ENCODE results near the gene CSNK1G2. TPM values are rescaled to one million over a fixed set of nuclear protein-coding genes. Genes with fewer than 3 reads are reported as not detected.

The CSNK1G2 gene
- 70.6 and 75.2 TPM in 2 replicates for total RNA-seq
- polyA plus RNA-seq (2012): 70.2 TPM

DNA sequence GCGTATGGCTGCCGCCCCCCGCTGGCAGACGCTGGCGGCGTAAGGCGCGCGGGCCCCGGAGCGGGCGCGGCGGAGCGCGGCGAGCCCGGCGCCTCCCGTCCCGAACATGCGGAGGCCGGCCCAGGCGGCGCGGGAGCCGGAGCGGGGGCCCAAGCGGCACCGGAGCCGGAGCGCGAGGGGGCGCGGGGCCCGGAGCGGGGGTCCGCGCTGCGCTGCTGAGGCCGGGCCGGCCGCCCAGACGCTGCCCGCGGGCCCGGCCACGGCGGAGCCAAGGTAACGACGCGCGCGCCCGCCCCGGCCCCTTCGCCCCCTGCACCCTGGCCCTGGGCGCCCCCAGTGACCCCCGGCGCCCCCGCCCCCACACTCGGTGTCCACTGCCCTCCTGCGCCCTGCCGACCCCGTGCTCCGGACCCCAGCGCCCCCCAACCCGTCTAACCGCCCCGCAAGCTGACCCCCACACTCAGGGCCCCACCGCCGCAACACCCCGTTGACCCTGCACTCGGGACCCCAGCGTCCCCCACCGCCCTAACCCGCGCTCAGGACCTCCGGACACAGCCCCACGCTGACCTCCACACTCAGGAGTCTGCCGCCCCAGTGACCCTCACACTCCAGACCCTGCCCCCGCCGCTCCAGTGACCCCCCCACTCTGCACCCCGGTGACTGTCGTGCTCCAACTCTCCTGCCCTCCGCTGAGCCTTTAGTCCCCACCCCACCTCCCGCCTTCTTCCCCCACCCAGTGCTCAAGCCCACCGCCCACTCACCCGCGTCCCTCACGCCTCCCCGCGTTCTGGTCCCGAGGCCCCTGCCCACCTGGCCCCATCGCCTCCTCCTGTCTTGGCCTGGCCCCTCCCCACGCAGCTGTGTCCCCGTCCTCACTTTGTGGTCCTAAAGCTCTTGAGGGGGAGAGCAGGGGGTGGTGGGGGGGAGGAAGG is at the start of gene CSNK1G2:
CSNK1G2 (plus strand) TSS at position 27 of the 932 bp plus-strand sequence. CDS start 28,601 bp downstream, outside the sequence.
- no peak for DNase-seq (ENCODE audit: low read depth)

DNA sequence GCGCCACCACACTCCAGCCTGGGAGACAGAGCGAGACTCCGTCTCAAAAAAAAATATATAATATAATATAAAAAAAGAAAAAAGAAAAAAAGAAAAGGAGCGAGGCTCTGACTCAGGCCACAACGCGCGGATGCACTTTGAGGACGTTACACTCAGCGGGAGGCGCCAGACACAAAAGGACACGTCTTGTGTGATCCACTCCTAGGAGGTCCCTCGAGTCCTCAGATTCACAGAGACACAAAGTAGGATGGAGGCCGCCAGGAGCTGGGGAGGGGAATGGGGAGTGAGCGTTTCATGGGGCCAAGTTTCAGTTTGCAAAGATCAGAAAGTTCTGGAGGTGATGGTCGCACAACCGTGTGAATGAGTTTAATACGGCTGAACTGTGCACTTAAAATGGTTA is 47.2 kb upstream of the CSNK1G2 start:
- no peak for DNase-seq (ENCODE audit: low read depth)

DNA sequence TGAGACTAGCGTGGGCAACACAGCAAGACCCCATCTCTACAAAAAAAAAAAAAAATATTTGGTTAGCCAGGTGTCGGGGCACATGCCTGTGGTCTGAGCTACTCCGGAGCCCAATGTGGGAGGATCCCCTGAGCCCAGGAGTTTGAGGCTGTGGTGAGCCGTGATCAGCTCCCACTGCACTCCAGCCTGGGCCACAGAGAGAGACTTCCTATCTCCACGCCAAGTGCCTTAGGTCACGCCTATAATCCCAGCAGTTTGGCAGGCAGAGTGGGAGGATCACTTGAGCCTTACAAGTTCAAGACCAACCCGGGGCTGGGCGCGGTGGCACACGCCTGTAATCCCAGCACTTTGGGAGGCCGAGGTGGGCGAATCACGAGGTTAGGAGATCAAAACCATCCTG is 44.5 kb upstream of the CSNK1G2 start:
- DNase-seq (ENCODE audit: low read depth): no peak

DNA sequence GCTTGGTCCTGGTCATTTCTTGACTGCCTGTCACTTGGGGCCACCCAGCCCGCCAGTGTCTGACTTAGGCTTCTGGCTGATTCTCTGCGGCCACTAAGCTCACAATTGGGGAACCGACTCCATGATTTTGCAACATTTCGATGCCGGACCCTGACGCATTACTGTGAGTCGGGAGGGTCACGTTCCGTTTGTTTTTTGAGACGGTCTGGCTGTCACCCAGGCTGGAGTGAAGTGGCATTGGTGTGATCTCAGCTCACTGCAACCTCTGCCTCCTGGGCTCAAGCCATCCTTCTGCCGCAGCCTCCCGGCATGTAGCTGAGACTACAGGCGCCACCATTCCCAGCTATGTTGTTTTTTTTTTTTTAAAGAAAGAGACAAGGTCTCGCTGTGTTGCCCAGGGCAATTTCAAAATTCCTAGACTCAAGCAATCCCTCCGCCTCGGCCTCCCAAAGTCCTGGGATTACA is 39.0 kb upstream of the CSNK1G2 start:
- no peak for DNase-seq (ENCODE audit: low read depth)

DNA sequence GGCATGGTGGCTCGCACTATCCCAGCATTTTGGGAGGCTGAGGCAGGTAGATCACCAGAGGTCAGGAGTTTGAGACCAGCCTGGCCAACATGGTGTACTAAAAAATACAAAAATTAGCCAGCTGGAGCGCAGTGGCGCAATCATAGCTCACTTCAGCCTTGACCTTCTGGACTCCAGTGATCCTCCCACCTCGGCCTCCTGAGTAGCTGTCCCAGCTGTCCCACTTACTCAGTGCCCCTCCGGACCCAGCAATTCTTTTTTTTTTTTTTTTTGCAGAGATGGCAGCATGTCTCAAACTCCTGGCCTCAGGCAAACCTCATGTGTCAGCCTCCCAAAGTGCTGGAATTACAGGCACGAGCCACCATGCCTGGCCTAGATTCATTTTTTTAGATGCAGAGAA is 38.0 kb upstream of the CSNK1G2 start:
- DNase-seq (ENCODE audit: low read depth): no peak

DNA sequence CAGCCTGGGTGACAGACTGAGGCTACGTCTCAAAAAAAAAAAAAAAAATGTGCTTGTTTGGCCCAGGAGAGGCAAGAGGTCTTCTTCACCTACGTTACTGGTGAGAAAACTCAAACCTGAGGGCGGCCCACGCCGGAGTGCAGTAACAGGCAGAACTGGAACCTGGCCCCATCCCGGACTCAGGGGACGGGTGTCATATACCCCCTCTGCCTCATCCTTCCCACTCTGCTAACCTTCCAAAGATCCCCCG is 36.2 kb upstream of the CSNK1G2 start:
- no peak for DNase-seq (ENCODE audit: low read depth)

DNA sequence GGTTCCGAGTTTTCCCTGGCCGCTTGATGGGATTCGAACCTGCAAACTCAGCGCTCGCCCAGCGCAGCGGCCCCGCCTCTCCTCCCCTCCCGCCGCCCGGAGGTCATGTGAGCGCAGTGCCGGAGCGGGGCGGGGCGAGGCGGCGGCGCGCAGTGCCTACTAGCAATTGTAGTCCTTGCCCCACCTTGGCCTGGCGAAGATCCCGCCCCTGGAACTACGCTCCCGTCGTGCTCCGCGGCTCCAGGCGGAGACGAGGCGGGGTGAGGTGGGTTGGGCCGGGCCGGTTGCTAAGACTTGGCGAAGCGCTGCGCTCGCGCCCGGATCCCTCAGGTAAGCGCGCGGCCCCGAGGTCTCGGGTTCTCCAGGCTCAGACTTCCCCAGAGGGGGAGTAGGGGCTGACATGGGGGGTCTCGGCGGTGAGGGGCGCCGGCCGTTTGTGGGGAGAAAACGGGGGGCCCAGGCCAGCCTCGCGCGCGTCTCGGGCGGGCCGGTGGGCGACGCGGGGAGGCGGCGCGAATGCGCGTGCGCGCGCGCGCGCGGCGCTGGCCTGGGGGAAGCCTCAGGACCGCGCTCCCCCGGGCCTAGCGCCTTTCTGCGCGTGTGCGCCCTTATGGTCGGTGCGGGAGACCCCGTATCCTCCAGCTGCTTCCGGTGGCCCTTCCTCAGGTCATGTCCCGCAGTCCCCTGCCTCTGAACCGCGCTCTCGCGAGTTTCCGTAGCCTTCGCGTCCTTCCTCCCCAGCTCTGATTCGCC is 35.7 kb upstream of the CSNK1G2 start, which contains the start of the genes ADAT3 and SCAMP4:
ADAT3 (plus strand) TSS at position 290 of the 753 bp plus-strand sequence. CDS start 6,649 bp downstream, outside the sequence.
SCAMP4 (plus strand) TSS at position 290 of the 753 bp plus-strand sequence. CDS start 9,621 bp downstream, outside the sequence.
- peak; percentile 99 for DNase-seq (ENCODE audit: low read depth)

DNA sequence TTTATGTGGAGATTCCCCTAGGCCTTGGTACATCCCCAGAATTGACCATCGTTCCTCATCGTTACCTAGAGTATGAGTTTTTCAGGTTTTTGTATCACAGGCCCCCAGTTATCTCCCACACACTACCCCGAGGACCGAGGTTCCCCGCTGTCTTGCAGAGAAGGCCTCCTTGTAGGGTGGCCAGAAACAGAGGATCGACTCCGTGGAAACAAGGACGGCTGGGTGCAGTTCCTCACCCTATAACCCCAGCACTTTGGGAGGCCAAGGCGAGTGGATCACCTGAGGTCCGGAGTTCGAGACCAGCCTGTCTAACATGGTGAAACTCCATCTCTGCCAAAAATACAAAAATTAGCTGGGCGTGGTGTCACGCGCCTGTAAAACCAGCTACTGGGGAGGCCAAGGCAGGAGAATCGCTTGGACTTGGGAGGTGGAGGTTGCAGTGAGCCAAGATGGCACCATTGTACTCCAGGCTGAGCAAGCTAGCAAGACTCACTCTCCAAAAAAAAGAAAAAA is 35.1 kb upstream of the CSNK1G2 start:
- no peak for DNase-seq (ENCODE audit: low read depth)

DNA sequence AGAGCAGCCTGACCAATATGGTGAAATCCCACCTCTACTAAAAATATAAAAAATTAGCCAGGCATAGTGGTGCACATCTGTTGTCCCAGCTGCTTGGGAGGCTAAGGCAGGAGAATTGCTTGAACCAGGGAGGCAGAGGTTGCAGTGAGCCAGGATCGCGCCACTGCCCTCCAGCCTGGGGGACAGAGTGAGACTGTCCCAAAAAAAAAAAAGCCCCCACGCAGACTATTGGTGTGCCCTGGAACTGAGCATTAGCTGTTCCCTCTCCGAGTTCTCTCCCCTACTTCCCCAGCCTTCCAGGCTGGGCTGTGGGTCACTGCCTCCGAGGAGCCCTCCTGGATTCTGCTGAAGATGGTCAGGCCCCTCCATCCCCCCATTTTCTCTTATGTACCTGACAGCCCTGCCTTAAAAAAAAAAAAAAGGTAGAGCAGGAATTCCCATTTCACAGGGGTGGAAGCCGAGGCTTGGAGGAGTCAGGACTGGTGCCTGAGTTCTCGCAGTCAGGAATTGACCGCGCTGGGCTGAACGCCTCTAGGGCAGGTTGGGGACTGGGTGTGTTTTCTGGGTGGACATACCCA is 33.9 kb upstream of the CSNK1G2 start:
- DNase-seq (ENCODE audit: low read depth): no peak

DNA sequence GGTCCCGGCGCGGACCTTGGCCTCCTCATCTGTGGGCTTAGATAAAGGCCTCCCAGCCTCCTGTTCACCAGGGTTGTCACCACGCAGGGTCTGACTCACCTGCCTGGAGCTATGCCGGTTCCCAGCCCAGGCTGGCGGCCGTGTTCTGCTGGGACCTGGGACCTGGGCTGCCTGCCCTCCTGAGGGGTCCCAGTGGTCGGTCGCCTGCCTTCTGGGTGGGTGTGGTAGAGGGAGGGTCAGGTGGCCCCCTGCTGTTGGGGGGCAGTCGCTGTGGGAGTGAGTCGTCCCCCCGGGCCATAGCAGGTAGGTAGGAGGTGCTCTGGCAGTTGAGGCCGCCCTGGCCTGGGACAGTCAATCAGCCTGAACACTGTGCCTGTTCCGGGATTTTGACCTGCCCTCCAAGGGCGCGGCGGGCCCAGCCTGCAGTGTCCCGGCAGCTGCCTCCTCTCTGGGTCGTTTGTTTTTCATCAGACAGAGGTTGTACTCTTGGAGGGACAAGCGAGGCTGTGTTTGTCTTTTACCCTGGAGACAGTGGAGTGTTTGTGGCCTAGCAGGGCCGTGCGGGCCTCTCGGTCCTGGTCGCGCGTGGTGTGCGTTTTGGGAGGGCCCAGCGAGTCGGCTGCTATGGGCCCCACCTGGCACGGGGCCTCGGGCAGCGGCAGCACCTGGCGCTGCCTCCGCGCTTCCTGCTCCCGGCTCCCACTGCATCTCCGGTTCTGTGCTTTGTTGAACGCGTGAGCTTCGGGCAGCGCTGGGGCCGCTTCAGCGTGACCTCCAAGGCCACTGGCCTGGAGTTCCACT is 33.2 kb upstream of the CSNK1G2 start:
- DNase-seq (ENCODE audit: low read depth): no peak

DNA sequence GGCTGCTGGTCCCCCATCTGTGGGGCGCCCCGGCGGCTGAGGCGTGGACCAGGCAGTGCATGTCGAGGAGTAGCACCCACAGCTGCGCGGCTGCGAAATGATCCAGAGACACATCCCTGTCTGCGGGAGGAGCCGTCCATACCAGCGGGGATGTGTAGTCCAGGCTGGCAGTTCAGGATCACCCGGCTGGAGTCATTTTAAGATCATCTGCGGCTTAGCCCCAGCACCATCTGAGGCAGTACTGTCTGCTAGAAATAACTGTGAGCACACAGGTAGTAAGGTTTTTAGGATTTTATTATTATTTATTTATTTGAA is 32.7 kb upstream of the CSNK1G2 start:
- no peak for DNase-seq (ENCODE audit: low read depth)

DNA sequence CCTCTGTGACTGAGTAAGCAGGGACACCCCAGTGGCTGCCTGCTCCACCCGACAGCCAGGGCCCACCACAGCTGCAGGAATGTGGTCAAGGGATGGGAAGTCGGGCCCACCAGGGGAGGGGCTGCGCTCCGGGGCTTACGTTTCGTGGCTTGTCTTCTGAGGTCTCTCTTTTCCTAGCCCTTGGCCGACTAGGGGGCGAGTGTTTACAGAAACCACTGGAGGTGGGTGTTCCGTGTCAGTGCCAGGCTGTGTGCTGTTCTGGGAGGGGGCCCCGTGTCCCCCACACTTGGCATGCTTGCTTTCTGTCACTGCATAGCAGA is 31.3 kb upstream of the CSNK1G2 start:
- DNase-seq (ENCODE audit: low read depth): peak; percentile 34

DNA sequence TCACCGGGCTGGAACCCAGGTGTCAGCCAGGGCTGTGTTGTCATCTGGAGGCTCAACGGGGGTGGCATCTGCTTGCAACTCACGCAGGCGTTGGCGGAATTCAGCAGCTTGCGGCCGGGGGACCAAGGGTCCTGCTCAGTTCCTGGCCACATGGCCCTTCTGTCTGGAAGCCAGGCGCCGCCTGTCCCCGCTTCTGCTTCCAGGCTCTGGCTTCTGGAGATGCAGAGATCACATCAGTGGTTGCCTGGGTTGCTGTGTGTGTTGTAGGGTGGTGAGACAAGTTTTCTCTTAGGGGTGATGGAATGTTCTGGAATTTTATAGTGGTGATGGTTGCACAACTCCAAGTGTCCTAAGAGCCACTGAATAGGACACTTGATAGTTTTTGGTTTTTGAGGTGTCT is 30.8 kb upstream of the CSNK1G2 start:
- DNase-seq (ENCODE audit: low read depth): no peak

DNA sequence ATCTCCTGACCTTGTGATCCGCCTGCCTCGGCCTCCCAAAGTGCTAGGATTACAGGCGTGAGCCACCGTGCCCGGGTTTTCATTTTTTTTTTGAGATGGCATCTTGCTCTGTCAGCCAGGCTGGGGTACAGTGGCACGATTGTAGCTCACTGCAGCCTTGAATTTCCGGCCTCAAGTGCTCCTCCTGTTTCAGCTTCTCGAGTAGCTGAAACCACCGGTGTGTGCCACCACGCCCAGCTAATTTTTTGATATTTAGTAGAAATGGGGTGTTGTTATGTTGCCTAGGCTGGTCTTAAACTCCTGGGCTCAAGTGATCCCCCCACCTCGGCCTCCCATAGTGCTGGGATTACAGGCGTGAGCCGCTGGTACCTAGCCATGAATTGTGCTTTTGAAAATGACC is 29.9 kb upstream of the CSNK1G2 start:
- DNase-seq (ENCODE audit: low read depth): no peak

DNA sequence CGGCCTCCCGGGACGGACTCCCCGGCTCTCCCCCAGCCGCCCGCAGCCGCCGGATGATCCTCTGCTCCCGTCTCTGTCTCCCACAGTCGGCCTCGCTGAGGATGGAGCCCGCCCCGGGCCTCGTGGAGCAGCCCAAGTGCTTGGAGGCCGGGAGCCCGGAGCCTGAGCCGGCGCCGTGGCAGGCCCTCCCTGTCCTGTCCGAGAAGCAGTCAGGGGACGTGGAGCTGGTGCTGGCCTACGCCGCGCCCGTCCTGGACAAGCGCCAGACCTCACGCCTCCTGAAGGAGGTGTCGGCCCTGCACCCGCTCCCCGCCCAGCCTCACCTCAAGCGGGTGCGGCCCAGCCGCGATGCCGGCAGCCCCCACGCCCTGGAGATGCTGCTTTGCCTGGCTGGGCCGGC is 29.0 kb upstream of the CSNK1G2 start:
- DNase-seq (ENCODE audit: low read depth): no peak

DNA sequence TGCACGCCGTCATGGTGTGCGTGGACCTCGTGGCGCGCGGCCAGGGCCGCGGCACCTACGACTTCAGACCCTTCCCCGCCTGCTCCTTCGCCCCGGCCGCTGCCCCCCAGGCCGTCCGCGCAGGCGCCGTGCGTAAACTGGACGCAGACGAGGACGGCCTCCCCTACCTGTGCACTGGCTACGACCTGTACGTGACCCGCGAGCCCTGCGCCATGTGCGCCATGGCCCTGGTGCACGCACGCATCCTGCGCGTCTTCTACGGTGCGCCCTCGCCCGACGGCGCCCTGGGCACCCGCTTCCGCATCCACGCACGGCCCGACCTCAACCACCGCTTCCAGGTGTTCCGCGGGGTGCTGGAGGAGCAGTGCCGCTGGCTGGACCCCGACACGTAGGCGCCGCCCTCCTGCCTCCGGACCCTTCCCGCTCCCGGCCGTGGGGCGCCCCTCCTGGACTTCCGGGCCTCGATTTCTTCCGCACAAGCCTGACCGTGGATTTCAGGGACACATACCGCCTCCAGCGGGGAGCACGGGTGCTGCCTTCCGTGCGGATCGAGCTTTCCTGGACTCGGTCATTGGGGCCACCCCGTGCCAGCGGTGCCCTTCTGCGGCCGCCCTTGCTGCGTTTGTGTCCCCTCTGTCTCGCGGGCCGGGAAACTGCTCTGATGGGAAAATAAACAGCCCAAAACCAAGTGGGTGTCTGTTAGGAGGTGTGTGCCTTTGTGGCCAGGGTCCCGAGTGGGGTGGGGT is 28.0 kb upstream of the CSNK1G2 start:
- DNase-seq (ENCODE audit: low read depth): no peak

DNA sequence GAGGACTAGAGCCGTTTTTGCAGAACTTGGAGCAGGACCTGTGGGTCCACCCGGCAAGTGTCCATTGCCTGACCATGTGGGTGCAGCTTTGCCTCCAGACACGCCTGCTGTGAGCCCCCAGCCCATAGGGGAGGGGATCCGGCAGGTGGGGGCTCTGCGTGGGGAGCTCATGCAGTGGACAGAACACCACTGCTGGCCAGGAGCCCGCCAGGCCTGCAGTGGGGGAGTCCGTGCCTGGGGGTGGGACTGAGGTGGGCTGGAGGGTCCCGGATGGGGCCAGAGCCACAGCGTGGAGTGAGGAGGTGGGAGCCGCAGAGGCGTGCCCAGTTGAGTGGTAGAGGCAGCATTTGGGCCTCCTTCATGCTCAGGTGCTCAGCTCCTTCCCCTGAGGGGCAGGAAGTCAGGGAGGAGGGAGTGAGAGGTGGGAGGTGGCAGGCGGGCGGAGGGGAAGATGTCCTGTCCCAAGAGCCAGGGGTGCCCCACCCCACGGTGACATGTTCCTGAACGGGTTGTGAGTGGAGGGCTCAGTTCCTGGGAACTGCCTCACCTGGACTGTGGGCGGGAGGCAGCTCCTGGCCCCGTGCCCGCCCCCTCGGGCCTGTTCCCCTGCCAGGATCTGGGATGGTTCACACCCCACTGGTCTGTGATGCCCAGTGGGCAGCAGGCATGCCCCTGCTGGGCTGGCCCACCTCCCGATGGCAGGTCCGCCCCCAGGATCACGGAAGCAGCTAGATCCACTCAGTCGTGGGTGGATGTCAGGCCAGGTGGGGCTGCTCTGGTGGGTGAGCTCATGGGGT is 27.0 kb upstream of the CSNK1G2 start:
- no peak for DNase-seq (ENCODE audit: low read depth)

DNA sequence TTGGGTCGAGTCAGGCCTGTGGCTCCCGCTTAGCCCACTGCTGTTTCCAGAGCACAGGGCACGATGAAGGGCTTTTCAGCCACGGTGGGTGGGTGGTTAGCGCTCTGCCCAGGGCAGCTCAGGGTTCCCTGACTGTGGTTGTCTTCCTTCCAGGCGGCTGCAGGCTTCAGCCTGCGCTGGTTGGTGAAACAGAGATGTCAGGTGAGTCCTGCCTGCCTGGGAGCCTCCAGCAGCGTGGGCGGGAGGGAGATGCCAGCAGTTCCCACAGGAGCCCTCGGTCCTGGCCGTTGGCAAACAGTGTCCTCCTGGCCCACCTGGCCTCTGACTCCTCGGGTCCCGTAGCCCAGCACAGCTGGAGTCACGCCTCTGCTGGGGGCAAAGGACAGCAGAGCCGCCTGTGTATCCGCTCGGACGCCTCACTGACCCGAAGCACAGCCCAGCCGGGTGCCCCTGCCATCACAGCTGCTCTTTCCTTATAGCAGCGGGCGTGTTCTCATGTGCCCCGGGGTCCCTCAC is 26.1 kb upstream of the CSNK1G2 start:
- no peak for DNase-seq (ENCODE audit: low read depth)

DNA sequence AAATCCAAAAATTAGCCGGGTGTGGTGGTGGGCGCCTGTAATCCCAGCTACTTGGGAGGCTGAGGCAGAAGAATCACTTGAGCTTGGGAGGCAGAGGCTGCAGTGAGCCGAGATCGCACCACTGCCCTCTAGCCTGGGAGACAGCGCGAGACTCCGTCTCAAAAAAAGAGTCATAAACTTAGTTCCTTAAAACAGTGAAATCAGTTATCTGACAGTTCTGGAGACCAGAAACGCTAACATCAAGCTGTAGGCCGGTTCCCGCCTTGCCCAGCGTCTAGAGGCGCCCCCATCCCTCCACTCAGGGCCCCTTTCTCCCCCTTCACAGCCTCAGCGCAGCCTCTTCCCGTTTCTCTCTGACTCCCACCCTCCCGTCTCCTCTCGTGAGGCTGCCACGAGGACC is 23.8 kb upstream of the CSNK1G2 start:
- no peak for DNase-seq (ENCODE audit: low read depth)
